Measurements from ENCODE around the gene TMEM220. TPM values are rescaled to one million over a fixed set of nuclear protein-coding genes. Genes with fewer than 3 reads are reported as not detected.

The TMEM220 gene
- polyA plus RNA-seq, 1 experiment, result 12.2 TPM

GRCh38 chr17:10718547-10718946 lies 11.3 kb downstream of the TMEM220 start:
- POLR2A ChIA-PET, result no interaction called here
- H3K36me3 ChIP-seq (ENCODE audit: control insufficient read depth, insufficient read depth, low read length), result no peaks in the 10 kb centered on the region
- H3K4me3 ChIP-seq (ENCODE audit: low read depth, low read length), result no peak overlapping the region
- no peak for TF ChIP-seq CTCF (IDR thresholded peaks at IDR 0.05; ENCODE audit: insufficient read depth, low read depth, low read length)
- CTCF ChIA-PET, result interaction anchor here (0.7 to 1.0 kb wide), 3 partner anchors 8 to 33 kb away, joined by 3 to 4 read pairs (median 3); no protein-coding TSS in a partner anchor
- no peak for DNase-seq (ENCODE audit: low read depth)
- no peaks in the 10 kb centered on the region for H3K27me3 ChIP-seq (ENCODE audit: control insufficient read depth, insufficient read depth, low read length)

DNA sequence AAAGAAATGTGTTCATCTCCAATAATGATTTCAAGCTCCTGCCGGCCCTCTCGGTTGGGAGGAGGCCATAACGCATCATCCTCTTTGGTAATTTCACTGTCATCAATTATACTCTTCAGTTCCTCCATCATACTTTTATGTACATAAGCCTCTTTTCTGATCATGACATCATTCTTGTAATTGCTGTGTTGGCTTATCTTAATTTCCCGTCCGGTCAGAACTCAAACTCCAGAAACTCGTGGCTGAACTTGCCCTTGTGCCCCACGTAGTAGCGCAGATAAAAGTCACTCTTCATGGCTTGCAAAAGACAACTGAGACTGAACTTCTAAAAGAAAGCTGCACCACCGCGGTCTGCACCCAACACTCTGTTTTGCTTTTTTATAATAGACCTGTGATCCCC lies 13.6 kb downstream of the TMEM220 start:
- TF ChIP-seq CTCF (IDR thresholded peaks at IDR 0.05; ENCODE audit: insufficient read depth, low read depth, low read length), result no peak
- POLR2A ChIA-PET, result no interaction called here
- CTCF ChIA-PET, result interaction anchor here (1.2 to 1.6 kb wide), 2 partner anchors 21 to 69 kb away, joined by 3 to 9 read pairs; no protein-coding TSS in a partner anchor

GRCh38 chr17:10713318-10713717 lies 16.5 kb downstream of the TMEM220 start:
- DNase-seq (ENCODE audit: low read depth), result no peak
- TF ChIP-seq CTCF (IDR thresholded peaks at IDR 0.05; ENCODE audit: insufficient read depth, low read depth, low read length), result no peak
- H3K36me3 ChIP-seq (ENCODE audit: control insufficient read depth, insufficient read depth, low read length), result peaks cover 8% of the 10 kb centered on the region
- H3K4me3 ChIP-seq (ENCODE audit: low read depth, low read length), result no peak overlapping the region
- CTCF ChIA-PET, result no interaction called here
- no peaks in the 10 kb centered on the region for H3K27me3 ChIP-seq (ENCODE audit: control insufficient read depth, insufficient read depth, low read length)
- POLR2A ChIA-PET, result no interaction called here

More for the DNA sequence above, 13.6 kb downstream of the TMEM220 start:
- peaks cover 2% of the 10 kb centered on the region; the same call in 1 of the 2 replicates for H3K36me3 ChIP-seq (ENCODE audit: control insufficient read depth, insufficient read depth, low read length)
- no peak for DNase-seq (ENCODE audit: low read depth)
- H3K4me3 ChIP-seq (ENCODE audit: low read depth, low read length), result no peak overlapping the region
- no peaks in the 10 kb centered on the region for H3K27me3 ChIP-seq (ENCODE audit: control insufficient read depth, insufficient read depth, low read length)

- H3K4me3 ChIP-seq (ENCODE audit: low read depth, low read length), result no peak overlapping the region
- DNase-seq (ENCODE audit: low read depth), result no peak
- peaks cover 16% of the 10 kb centered on the region for H3K36me3 ChIP-seq (ENCODE audit: control insufficient read depth, insufficient read depth, low read length)
- ChIA-PET CTCF (interaction anchor here (0.7 kb wide), 1 partner anchor 14 kb away, joined by 5 read pairs; no protein-coding TSS in a partner anchor), POLR2A (no interaction called here)
- no peak for TF ChIP-seq CTCF (IDR thresholded peaks at IDR 0.05; ENCODE audit: insufficient read depth, low read depth, low read length)
- H3K27me3 ChIP-seq (ENCODE audit: control insufficient read depth, insufficient read depth, low read length), result no peaks in the 10 kb centered on the region
These were observed 24.1 kb downstream of the TMEM220 start for GRCh38 chr17:10705727-10706126.

DNA sequence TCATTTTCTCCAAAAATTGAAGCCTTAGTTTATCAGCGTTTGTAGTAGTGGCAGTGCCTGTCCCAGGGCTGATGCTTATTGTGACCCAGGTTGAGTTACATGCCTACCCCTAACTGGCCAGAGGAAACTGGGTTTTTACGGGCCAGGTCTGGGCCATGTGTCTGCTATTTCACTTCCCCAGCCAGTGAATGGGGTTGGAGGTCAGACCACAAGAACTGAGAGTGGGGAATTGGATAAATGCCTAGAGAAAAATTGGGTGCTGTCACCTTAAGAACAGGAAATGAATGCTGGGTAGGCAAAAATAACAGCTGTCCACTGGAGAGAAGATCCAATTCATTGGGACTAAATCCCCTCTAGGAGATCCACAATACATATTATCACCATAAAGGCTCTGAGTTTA lies 27.2 kb downstream of the TMEM220 start:
- Histone ChIP-seq H3K4me3 (ENCODE audit: low read depth, low read length) (no peak overlapping the region), H3K27me3 (ENCODE audit: control insufficient read depth, insufficient read depth, low read length) (no peaks in the 10 kb centered on the region), H3K36me3 (ENCODE audit: control insufficient read depth, insufficient read depth, low read length) (peaks cover 7% of the 10 kb centered on the region)
- ChIA-PET CTCF (interaction anchor here (1.0 to 2.7 kb wide), 3 partner anchors 16 to 70 kb away, joined by 3 to 14 read pairs (median 4); no protein-coding TSS in a partner anchor), POLR2A (no interaction called here)
- no peak for TF ChIP-seq CTCF (IDR thresholded peaks at IDR 0.05; ENCODE audit: insufficient read depth, low read depth, low read length)
- DNase-seq (ENCODE audit: low read depth), result no peak
